Progenitor cell of endocrine pancreas (in vitro differentiated cells): Measurements from ENCODE around the gene TGM6. TPM values are rescaled to one million over a fixed set of nuclear protein-coding genes. Genes with fewer than 3 reads are reported as not detected.
A peak's percentile ranks its signal among the peaks of the same experiment; 100 is the strongest.

Experiments
- DNase-seq: peaks from one replicate; pipeline ENCODE4 v3.0.0; 2021; ENCODE audit warnings: low spot score; ENCODE audit not compliant: unreplicated experiment
- H3K27ac Mint-ChIP-seq: 2 replicates; pipeline ENCODE4 v1.8.0; 2021; ENCODE audit warnings: mild to moderate bottlenecking, moderate library complexity, mixed read lengths
- H3K27me3 Mint-ChIP-seq: 2 replicates; pipeline ENCODE4 v1.8.0; 2021; ENCODE audit warnings: mixed read lengths
- H3K36me3 Mint-ChIP-seq: 2 replicates; pipeline ENCODE4 v1.8.0; 2022; ENCODE audit warnings: mixed read lengths; ENCODE audit not compliant: insufficient read depth
- H3K4me1 Mint-ChIP-seq: 2 replicates; pipeline ENCODE4 v1.8.0; 2021; ENCODE audit warnings: low read depth, mixed read lengths
- H3K4me3 Mint-ChIP-seq: 2 replicates; pipeline ENCODE4 v1.8.0; 2021; ENCODE audit warnings: low read depth, mild to moderate bottlenecking, moderate library complexity, mixed read lengths
- H3K9me3 Mint-ChIP-seq: 2 replicates; pipeline ENCODE4 v1.8.0; 2021; ENCODE audit warnings: low read depth, mixed read lengths
- total RNA-seq: library from RNA; stranded (reverse); gene quantifications from 2 replicates; pipeline ENCODE4 v1.2.1, GENCODE V29; 2021
- TF ChIP-seq, protein P1 (sequence below): fragments of 200-600 bp; sonication (generic); IDR thresholded peaks from one replicate; pipeline ENCODE4 v1.5.0; 2021; ENCODE audit warnings: antibody characterized with exemption, mild to moderate bottlenecking; ENCODE audit not compliant: unreplicated experiment

The TGM6 gene
- total RNA-seq, 1 donor from 2014 or later, result not detected

DNA sequence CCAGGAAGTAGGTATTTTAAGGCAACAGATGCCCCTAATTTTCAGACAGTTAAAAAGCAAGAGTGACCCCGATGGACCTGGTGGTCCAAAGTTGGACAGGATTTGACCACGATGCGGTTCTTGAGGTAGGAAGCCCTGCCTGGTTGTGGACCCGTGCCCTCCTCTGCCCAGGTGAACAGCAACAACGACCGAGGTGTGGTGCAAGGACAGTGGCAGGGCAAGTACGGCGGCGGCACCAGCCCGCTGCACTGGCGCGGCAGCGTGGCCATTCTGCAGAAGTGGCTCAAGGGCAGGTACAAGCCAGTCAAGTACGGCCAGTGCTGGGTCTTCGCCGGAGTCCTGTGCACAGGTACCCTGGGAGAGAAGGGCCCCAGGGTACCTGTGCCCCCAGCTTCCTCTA is 18.7 kb downstream of the TGM6 start:
- TF ChIP-seq, protein P1, sequence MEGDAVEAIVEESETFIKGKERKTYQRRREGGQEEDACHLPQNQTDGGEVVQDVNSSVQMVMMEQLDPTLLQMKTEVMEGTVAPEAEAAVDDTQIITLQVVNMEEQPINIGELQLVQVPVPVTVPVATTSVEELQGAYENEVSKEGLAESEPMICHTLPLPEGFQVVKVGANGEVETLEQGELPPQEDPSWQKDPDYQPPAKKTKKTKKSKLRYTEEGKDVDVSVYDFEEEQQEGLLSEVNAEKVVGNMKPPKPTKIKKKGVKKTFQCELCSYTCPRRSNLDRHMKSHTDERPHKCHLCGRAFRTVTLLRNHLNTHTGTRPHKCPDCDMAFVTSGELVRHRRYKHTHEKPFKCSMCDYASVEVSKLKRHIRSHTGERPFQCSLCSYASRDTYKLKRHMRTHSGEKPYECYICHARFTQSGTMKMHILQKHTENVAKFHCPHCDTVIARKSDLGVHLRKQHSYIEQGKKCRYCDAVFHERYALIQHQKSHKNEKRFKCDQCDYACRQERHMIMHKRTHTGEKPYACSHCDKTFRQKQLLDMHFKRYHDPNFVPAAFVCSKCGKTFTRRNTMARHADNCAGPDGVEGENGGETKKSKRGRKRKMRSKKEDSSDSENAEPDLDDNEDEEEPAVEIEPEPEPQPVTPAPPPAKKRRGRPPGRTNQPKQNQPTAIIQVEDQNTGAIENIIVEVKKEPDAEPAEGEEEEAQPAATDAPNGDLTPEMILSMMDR, result no peak
- Mint-ChIP-seq H3K4me1 (no peaks in the 10 kb centered on the region), H3K9me3 (no peaks in the 10 kb centered on the region), H3K27ac (no peak overlapping the region), H3K36me3 (no peaks in the 10 kb centered on the region), H3K27me3 (no peaks in the 10 kb centered on the region), H3K4me3 (no peak overlapping the region)
- DNase-seq, result no peak

DNA sequence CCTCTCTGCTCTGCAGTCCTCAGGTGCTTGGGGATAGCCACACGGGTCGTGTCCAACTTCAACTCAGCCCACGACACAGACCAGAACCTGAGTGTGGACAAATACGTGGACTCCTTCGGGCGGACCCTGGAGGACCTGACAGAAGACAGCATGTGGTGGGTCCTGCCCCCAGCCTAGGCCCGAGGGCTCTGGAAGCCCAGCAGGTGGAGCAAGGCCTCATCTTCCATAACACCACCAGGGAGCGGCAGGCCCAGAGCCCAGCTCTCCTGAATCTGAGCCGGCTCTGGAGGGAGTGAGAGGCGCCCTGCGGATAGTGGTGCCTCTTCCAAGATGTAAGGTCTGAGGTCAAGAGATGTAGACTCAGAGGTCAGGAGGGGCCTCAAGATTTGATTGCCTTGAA is 19.6 kb downstream of the TGM6 start:
- Mint-ChIP-seq H3K27ac (no peak overlapping the region), H3K9me3 (no peaks in the 10 kb centered on the region), H3K27me3 (no peaks in the 10 kb centered on the region), H3K4me3 (no peak overlapping the region), H3K36me3 (no peaks in the 10 kb centered on the region), H3K4me1 (no peaks in the 10 kb centered on the region)
- DNase-seq, result no peak
- TF ChIP-seq, protein P1, result no peak

DNA sequence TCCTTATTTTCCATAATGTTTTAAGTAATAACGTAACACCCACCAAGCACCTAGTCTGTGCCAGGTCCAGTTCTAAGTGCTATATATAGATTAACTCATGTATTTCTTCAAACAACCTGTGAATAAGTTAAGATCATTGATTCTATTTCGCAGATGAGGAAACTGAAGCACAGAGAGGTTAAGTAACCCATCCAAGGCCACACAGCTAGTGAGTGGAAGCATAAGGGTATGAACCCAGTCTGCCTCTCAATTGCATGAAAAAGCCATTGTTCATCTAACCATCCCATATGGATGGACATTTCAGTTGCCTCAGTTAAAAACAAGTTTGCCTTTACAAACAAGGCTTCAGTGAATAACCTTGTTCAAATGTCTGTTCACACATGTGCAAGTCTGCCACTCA is 20.8 kb downstream of the TGM6 start:
- Mint-ChIP-seq H3K4me3 (no peak overlapping the region), H3K27me3 (no peaks in the 10 kb centered on the region), H3K27ac (no peak overlapping the region), H3K4me1 (no peaks in the 10 kb centered on the region), H3K36me3 (no peaks in the 10 kb centered on the region), H3K9me3 (no peaks in the 10 kb centered on the region)
- no peak for DNase-seq
- TF ChIP-seq, protein P1, result no peak

DNA sequence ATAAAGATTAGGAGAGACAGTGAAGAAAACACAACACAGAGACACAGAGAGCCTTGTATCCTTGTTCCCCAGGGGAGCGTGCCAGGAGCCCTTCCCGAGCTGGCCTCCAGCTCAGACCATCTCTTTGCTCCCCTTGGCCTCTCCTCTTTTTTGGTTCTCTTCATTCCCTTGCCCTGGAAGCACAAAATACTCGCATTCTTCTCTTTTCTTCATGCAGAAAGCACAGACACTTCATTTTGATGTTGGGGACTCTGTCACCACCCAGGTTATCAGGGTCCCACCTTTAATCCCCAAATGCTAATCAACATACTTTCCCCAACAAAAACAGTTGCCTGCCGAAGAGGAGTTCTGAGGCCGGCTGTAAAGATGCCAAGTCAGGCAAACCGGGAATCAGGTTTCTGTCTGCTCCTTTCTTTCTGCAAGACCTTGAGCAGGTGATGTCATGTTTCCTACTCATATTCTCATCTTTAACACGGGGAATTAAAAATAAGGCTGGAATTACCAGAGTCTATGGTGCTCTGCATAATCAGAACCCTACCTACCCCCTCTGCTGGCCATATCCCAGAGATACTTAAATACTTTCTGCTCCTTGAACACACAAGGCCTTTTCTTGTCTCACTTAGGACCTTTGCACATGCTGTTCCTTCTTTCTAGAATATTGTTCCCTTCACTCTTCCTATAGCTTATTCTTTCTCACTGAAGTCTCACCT is 21.7 kb downstream of the TGM6 start:
- H3K4me3 Mint-ChIP-seq, result no peak overlapping the region
- no peak for DNase-seq
- no peak overlapping the region for H3K27ac Mint-ChIP-seq
- no peaks in the 10 kb centered on the region for H3K9me3 Mint-ChIP-seq
- TF ChIP-seq, protein P1, result peak; percentile 32
- no peaks in the 10 kb centered on the region for H3K27me3 Mint-ChIP-seq
- H3K4me1 Mint-ChIP-seq, result no peaks in the 10 kb centered on the region
- no peaks in the 10 kb centered on the region for H3K36me3 Mint-ChIP-seq

DNA sequence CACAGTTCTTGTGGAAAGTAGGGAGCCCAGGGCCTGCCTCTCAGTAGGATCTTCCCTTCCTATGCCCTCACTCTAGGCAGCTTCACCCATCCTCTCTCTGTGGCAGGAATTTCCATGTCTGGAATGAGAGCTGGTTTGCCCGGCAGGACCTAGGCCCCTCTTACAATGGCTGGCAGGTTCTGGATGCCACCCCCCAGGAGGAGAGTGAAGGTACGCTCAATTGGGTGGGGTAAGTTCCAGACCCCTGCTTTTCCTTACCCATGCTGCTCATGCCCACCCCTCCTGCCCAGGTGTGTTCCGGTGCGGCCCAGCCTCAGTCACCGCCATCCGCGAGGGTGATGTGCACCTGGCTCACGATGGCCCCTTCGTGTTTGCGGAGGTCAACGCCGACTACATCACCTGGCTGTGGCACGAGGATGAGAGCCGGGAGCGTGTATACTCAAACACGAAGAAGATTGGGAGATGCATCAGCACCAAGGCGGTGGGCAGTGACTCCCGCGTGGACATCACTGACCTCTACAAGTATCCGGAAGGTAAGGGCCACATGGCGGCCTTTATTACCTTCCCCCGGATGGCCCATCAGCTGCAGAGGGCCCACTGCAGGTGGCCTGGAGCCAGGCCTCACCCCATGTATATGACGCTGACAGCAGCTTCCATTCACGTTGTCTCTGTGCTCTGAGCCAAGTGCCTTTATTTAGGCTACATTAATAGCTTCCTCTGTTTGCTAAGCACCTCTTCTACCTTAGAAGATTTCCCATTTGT is 22.8 kb downstream of the TGM6 start:
- H3K9me3 Mint-ChIP-seq, result peaks cover under 1% of the 10 kb centered on the region
- no peaks in the 10 kb centered on the region for H3K36me3 Mint-ChIP-seq
- no peak for DNase-seq
- peak overlapping the region; percentile 73 for H3K27ac Mint-ChIP-seq
- no peak overlapping the region for H3K4me3 Mint-ChIP-seq
- peaks cover 3% of the 10 kb centered on the region for H3K27me3 Mint-ChIP-seq
- TF ChIP-seq, protein P1, result no peak
- H3K4me1 Mint-ChIP-seq, result no peaks in the 10 kb centered on the region
